Prostate gland (tissue), 2 donors: ENCODE measurements around the gene SESN3. TPM values are rescaled to one million over a fixed set of nuclear protein-coding genes. Genes with fewer than 3 reads are reported as not detected.
"Not testable (repeated sequence)": the region's sequence is repeated elsewhere in the genome, so short reads cannot be mapped to it uniquely, and the experiment has no call there.

ENCODE experiments used
- DNase-seq: peaks from one replicate; pipeline ENCODE4 v3.0.0-alpha.2; 2019; ENCODE audit warnings: low spot score
- H3K27ac ChIP-seq, 2 donors: fragments of 200-600 bp; sonication (generic); 2 replicates each; pipeline ENCODE4 v1.5.1; 2017 to 2019
- H3K27me3 ChIP-seq: fragments of 200-600 bp; sonication (generic); replicated peaks from 2 replicates; pipeline ENCODE4 v1.5.1; 2019; ENCODE audit not compliant: insufficient read depth
- H3K36me3 ChIP-seq, 2 donors: fragments of 200-600 bp; sonication (generic); 1 replicate in 1 of 2; 2 replicates in 1 of 2; pipeline versions ENCODE4 v1.5.1 to v1.8.1; 2017 to 2019
- H3K4me1 ChIP-seq: fragments of 200-600 bp; sonication (generic); replicated peaks from 2 replicates; pipeline ENCODE4 v1.5.1; 2019
- H3K4me3 ChIP-seq, 2 donors: fragments of 200-600 bp; sonication (generic); 2 replicates each; pipeline ENCODE4 v1.5.1; 2017 to 2019
- H3K9me3 ChIP-seq: fragments of 200-600 bp; sonication (generic); 2 replicates; pipeline ENCODE4 v1.5.1; 2017
- POLR2A ChIP-seq: fragments of 450-650 bp; IDR thresholded peaks from one replicate; pipeline ENCODE4 v1.6.1; 2016; ENCODE audit warnings: antibody characterized with exemption, mild to moderate bottlenecking
- POLR2AphosphoS5 ChIP-seq: sonication (generic); formaldehyde crosslinking; IDR thresholded peaks from one replicate; pipeline ENCODE4 v1.6.1; 2017; ENCODE audit warnings: antibody characterized with exemption
- WGBS: methylation state at CpG from one replicate; pipeline ENCODE4 v1.1.5; 2018; 5-methylcytosine and 5-hydroxymethylcytosine counted together
- intact Hi-C: fragments of 100-400 bp; cut with DNase I; formaldehyde crosslinking; loops from one replicate; pipeline ENCODE4 v1.14.2; 2022
- total RNA-seq, 2 donors: library from RNA; depleted of rRNA; stranded (reverse); fragments of >200 nt; gene quantifications; one replicate each; pipeline ENCODE4 v1.1.0, GENCODE V29; 2016
- TF ChIP-seq, protein P1 (sequence below), 4 experiments: fragments of 200-600 bp in 2 of 4; fragments of 450-650 bp in 2 of 4; sonication (generic) in 2 of 4; IDR thresholded peaks; 1 replicate in 3 of 4; 2 replicates in 1 of 4; pipeline ENCODE4 v1.5.1; 2016 to 2019; ENCODE audit warnings: antibody characterized with exemption in 4 of 4, mild to moderate bottlenecking in 2 of 4, moderate library complexity in 2 of 4

The SESN3 gene, protein sequence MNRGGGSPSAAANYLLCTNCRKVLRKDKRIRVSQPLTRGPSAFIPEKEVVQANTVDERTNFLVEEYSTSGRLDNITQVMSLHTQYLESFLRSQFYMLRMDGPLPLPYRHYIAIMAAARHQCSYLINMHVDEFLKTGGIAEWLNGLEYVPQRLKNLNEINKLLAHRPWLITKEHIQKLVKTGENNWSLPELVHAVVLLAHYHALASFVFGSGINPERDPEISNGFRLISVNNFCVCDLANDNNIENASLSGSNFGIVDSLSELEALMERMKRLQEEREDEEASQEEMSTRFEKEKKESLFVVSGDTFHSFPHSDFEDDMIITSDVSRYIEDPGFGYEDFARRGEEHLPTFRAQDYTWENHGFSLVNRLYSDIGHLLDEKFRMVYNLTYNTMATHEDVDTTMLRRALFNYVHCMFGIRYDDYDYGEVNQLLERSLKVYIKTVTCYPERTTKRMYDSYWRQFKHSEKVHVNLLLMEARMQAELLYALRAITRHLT
- total RNA-seq: 10 to 100 TPM; 21.3 to 33.8 TPM

DNA sequence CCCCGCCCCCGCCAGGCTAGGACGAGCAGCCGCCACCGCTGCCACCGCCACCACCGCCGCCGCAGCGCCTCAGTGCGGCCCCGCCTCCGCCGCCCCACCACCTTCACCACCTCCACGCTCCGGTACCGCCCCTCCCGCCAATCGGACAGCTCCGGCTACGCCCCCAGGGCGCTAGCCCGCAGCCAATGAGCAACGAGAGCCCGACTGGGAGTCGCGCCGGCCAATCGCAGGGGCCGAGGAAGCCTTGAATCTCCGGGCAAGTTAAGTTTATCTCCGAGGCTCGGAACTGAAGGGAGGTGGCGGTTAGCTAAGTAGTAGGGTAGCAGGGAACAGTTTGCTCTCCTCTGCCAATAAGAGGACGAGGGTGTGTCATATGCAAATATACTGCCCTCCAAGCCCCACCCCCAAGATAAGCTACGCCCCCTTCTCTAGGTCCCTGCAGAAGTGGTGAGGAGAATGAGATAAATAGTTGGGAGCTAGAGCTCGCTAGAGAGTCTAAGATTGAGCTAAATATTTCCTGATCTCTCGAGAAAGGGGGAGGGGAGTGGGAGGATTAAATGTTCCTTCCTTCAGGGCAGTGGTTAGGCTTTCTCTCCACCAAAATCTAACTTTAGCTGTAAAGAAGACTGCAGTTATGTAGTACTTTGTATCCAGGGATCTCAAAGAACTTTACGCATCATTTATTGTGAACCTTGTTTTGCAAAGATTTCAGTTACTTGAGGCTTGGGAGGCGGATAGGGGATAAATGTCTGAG, at the start of gene SESN3:
Gene SESN3, minus strand, starts transcription at position 76 of the 754 bp plus-strand sequence. CDS start 342 bp downstream, outside the sequence.
- intact Hi-C loops: loop anchor here (2.0 to 10.0 kb wide), 4 partner anchors 77 to 533 kb away; no protein-coding TSS in a partner anchor
- Histone ChIP-seq H3K36me3 (no peaks in the 10 kb centered on the region), H3K27me3 (no peaks in the 10 kb centered on the region), H3K4me3 (peak within 1 kb of the TSS; percentile 82 to 90), H3K27ac (peak within 1 kb of the TSS; percentile 84 to 88), H3K4me1 (no peaks in the 10 kb centered on the region), H3K9me3 (no peaks in the 10 kb centered on the region)
- TF ChIP-seq POLR2AphosphoS5: peak; percentile 97
- peak; percentile 81 for TF ChIP-seq POLR2A
- TF ChIP-seq, protein P1, sequence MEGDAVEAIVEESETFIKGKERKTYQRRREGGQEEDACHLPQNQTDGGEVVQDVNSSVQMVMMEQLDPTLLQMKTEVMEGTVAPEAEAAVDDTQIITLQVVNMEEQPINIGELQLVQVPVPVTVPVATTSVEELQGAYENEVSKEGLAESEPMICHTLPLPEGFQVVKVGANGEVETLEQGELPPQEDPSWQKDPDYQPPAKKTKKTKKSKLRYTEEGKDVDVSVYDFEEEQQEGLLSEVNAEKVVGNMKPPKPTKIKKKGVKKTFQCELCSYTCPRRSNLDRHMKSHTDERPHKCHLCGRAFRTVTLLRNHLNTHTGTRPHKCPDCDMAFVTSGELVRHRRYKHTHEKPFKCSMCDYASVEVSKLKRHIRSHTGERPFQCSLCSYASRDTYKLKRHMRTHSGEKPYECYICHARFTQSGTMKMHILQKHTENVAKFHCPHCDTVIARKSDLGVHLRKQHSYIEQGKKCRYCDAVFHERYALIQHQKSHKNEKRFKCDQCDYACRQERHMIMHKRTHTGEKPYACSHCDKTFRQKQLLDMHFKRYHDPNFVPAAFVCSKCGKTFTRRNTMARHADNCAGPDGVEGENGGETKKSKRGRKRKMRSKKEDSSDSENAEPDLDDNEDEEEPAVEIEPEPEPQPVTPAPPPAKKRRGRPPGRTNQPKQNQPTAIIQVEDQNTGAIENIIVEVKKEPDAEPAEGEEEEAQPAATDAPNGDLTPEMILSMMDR (IDR thresholded peaks at IDR 0.05): peak in 2 of 4 experiments; percentile 34 to 41
- 1% methylated on average over 34 of the region's 40 CpGs for WGBS
- peak; percentile 99 for DNase-seq

GRCh38 chr11:95279921-95280868, 49.2 kb upstream of the SESN3 start:
- DNase-seq: peak; percentile 39
- WGBS: 29% methylated on average over 6 of the region's 6 CpGs

GRCh38 chr11:95277868-95278267, 46.9 kb upstream of the SESN3 start:
- Histone ChIP-seq H3K36me3 (no peaks in the 10 kb centered on the region), H3K4me3 (no peak overlapping the region), H3K9me3 (no peaks in the 10 kb centered on the region), H3K27me3 (no peaks in the 10 kb centered on the region), H3K4me1 (no peaks in the 10 kb centered on the region), H3K27ac (no peak overlapping the region)
- no peak for DNase-seq
- intact Hi-C loops: no loop called here
- TF ChIP-seq POLR2AphosphoS5: no peak
- TF ChIP-seq POLR2A: no peak
- TF ChIP-seq, protein P1 (IDR thresholded peaks at IDR 0.05): no peak
- WGBS: 88% methylated on average over 2 of the region's 2 CpGs

More at GRCh38 chr11:95279921-95280868, 49.2 kb upstream of the SESN3 start:
- no peaks in the 10 kb centered on the region for H3K4me1 ChIP-seq
- intact Hi-C loops: no loop called here
- H3K27ac ChIP-seq: no peak overlapping the region
- H3K9me3 ChIP-seq: no peaks in the 10 kb centered on the region
- no peak overlapping the region for H3K4me3 ChIP-seq
- TF ChIP-seq, protein P1 (IDR thresholded peaks at IDR 0.05): no peak
- TF ChIP-seq POLR2A: no peak
- no peak for TF ChIP-seq POLR2AphosphoS5
- H3K27me3 ChIP-seq: no peaks in the 10 kb centered on the region
- no peaks in the 10 kb centered on the region for H3K36me3 ChIP-seq

DNA sequence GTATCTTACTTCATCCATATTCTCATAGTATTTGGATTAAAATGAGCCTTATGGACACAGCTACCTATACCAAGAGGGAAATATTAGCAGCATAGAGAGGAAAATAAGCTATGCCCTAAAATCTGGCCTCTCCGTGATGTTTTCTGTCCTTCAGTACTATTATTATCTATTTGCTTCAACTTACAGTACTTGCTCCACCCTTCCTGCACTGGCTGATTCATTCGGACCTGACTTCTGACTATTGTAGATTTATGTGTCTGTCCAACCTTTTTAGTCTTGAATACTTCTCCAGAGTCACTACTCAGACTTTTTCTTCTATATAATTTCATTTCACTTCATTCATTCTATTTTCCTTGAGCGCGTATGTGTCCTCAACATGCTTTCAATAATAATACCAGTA, 45.1 kb upstream of the SESN3 start:
- WGBS: 88% methylated on average over 4 of the region's 4 CpGs
- H3K36me3 ChIP-seq: no peaks in the 10 kb centered on the region
- TF ChIP-seq POLR2AphosphoS5: no peak
- TF ChIP-seq POLR2A: no peak
- TF ChIP-seq, protein P1 (IDR thresholded peaks at IDR 0.05): no peak
- H3K4me3 ChIP-seq: no peak overlapping the region
- H3K27ac ChIP-seq: no peak overlapping the region
- intact Hi-C loops: no loop called here
- H3K27me3 ChIP-seq: no peaks in the 10 kb centered on the region
- no peaks in the 10 kb centered on the region for H3K4me1 ChIP-seq
- no peaks in the 10 kb centered on the region for H3K9me3 ChIP-seq
- no peak for DNase-seq

- H3K4me1 ChIP-seq, H3K27me3 ChIP-seq, H3K9me3 ChIP-seq, H3K4me3 ChIP-seq, H3K27ac ChIP-seq, intact Hi-C loops, DNase-seq, H3K36me3 ChIP-seq: not testable (repeated sequence)
- 97% methylated on average over 5 of the region's 5 CpGs for WGBS
These were observed 42.6 kb upstream of the SESN3 start for GRCh38 chr11:95273618-95274017.
